OCI-LY3 (cell line): ENCODE results near the gene ADGRL2.

Experiments
- H2AFZ ChIP-seq: fragments of 200-600, 300-600 bp; shearing (Covaris generic); 2 replicates; pipeline ENCODE4 v1.6.0; 2014; ENCODE audit warnings: antibody characterized with exemption, low read depth, low read length
- H3K27ac ChIP-seq: fragments of 200-600, 300-600 bp; sonication (generic); 2 replicates; pipeline ENCODE4 v1.5.1; 2014; ENCODE audit warnings: mild to moderate bottlenecking, low read length, moderate library complexity, mixed read lengths
- H3K27me3 ChIP-seq: fragments of 200-600, 300-600 bp; sonication (generic); 2 replicates; pipeline ENCODE4 v1.6.1; 2014; ENCODE audit warnings: low read depth, low read length, mixed read lengths
- H3K36me3 ChIP-seq: fragments of 200-600, 300-600 bp; sonication (generic); replicated peaks from 2 replicates; pipeline ENCODE3; 2014; ENCODE audit warnings: low read depth, low read length, mixed read lengths
- H3K4me1 ChIP-seq: fragments of 300-600, 200-600 bp; sonication (generic); 2 replicates; pipeline ENCODE4 v1.6.1; 2014; ENCODE audit warnings: low read length, mixed read lengths
- H3K4me2 ChIP-seq: fragments of 200-600, 300-600 bp; sonication (generic); 2 replicates; pipeline ENCODE4 v1.6.1; 2014; ENCODE audit warnings: low read length, mixed read lengths
- H3K4me3 ChIP-seq: fragments of 300-600, 200-600 bp; sonication (generic); 2 replicates; pipeline ENCODE4 v1.5.1; 2014; ENCODE audit warnings: antibody characterized with exemption, mild to moderate bottlenecking, low read length, moderate library complexity
- H3K79me2 ChIP-seq: fragments of 300-600, 200-600 bp; shearing (Covaris generic); 2 replicates; pipeline ENCODE4 v1.6.1; 2014; ENCODE audit warnings: mild to moderate bottlenecking, low read length, mixed read lengths
- H3K9ac ChIP-seq: fragments of 300-600, 200-600 bp; shearing (Covaris generic); 2 replicates; pipeline ENCODE4 v1.6.0; 2014; ENCODE audit warnings: mild to moderate bottlenecking, low read length, moderate library complexity
- H3K9me3 ChIP-seq: fragments of 200-600, 300-600 bp; shearing (Covaris generic); 2 replicates; pipeline ENCODE4 v1.6.1; 2014; ENCODE audit warnings: low read length, mixed read lengths; ENCODE audit not compliant: insufficient read depth
- H4K20me1 ChIP-seq: fragments of 200-600, 300-600 bp; sonication (generic); 2 replicates; pipeline ENCODE4 v1.6.1; 2016; ENCODE audit warnings: low read length, mixed read lengths; ENCODE audit not compliant: insufficient read depth
- CTCF ChIP-seq: fragments of 200-600, 300-600 bp; sonication (generic); IDR thresholded peaks from 2 replicates; pipeline ENCODE4 v1.5.1; 2014; ENCODE audit warnings: antibody characterized with exemption, low read length, low read depth
- EZH2phosphoT487 ChIP-seq: fragments of 200-600 bp; shearing (Covaris generic); IDR thresholded peaks from 2 replicates; pipeline ENCODE4 v1.6.1; 2018; ENCODE audit warnings: antibody characterized with exemption, mixed run types, low read depth

The ADGRL2 gene

GRCh38 chr1:81799939-81800694, 617 bp upstream of the ADGRL2 start:
- Histone ChIP-seq H3K27ac (no peak overlapping the region), H3K4me3 (no peak overlapping the region), H3K9me3 (no peaks in the 10 kb centered on the region), H3K4me1 (no peaks in the 10 kb centered on the region), H3K79me2 (no peaks in the 10 kb centered on the region), H3K9ac (no peak overlapping the region), H3K27me3 (no peaks in the 10 kb centered on the region), H3K4me2 (no peak overlapping the region), H3K36me3 (no peaks in the 10 kb centered on the region), H4K20me1 (no peaks in the 10 kb centered on the region), H2AFZ (no peak overlapping the region)
- TF ChIP-seq EZH2phosphoT487, result no peak

GRCh38 chr1:81801651-81802456, 1.1 kb downstream of the ADGRL2 start:
- H3K4me3 ChIP-seq, result no peak overlapping the region

GRCh38 chr1:81802457-81802706, 1.6 kb downstream of the ADGRL2 start:
- H2AFZ ChIP-seq, result no peak overlapping the region
- no peak overlapping the region for H3K27ac ChIP-seq
- no peak overlapping the region for H3K4me2 ChIP-seq
- no peak overlapping the region for H3K9ac ChIP-seq
- H3K36me3 ChIP-seq, result no peaks in the 10 kb centered on the region
- no peaks in the 10 kb centered on the region for H3K9me3 ChIP-seq
- no peak overlapping the region for H3K4me3 ChIP-seq
- no peaks in the 10 kb centered on the region for H3K4me1 ChIP-seq
- no peaks in the 10 kb centered on the region for H3K79me2 ChIP-seq
- no peaks in the 10 kb centered on the region for H4K20me1 ChIP-seq
- TF ChIP-seq CTCF (no peak), EZH2phosphoT487 (no peak)
- no peaks in the 10 kb centered on the region for H3K27me3 ChIP-seq

More at GRCh38 chr1:81801651-81802456, 1.1 kb downstream of the ADGRL2 start:
- Histone ChIP-seq H3K79me2 (no peaks in the 10 kb centered on the region), H3K36me3 (no peaks in the 10 kb centered on the region), H2AFZ (no peak overlapping the region), H3K4me2 (no peak overlapping the region), H3K9me3 (no peaks in the 10 kb centered on the region), H3K9ac (no peak overlapping the region), H4K20me1 (no peaks in the 10 kb centered on the region), H3K27me3 (no peaks in the 10 kb centered on the region), H3K4me1 (no peaks in the 10 kb centered on the region), H3K27ac (no peak overlapping the region)
- TF ChIP-seq EZH2phosphoT487 (no peak), CTCF (no peak)

GRCh38 chr1:81802707-81803430, 2.1 kb downstream of the ADGRL2 start:
- Histone ChIP-seq H3K27ac (no peak overlapping the region), H3K9ac (no peak overlapping the region), H2AFZ (no peak overlapping the region), H3K4me1 (no peaks in the 10 kb centered on the region), H3K9me3 (no peaks in the 10 kb centered on the region), H3K36me3 (no peaks in the 10 kb centered on the region), H3K79me2 (no peaks in the 10 kb centered on the region), H3K27me3 (no peaks in the 10 kb centered on the region), H4K20me1 (no peaks in the 10 kb centered on the region), H3K4me2 (no peak overlapping the region), H3K4me3 (no peak overlapping the region)
- TF ChIP-seq EZH2phosphoT487, result no peak
- no peak for TF ChIP-seq CTCF
